ENCODE data around the gene STYXL1. TPM values are rescaled to one million over a fixed set of nuclear protein-coding genes. Genes with fewer than 3 reads are reported as not detected.
"Not testable (repeated sequence)": the region's sequence is repeated elsewhere in the genome, so short reads cannot be mapped to it uniquely, and the experiment has no call there.

The STYXL1 gene
- total RNA-seq, 1 experiment from 2014 or later: 21.3 TPM

GRCh38 chr7:76029682-76030081, 18.1 kb downstream of the STYXL1 start:
- H3K36me3 Mint-ChIP-seq; POLR2A ChIA-PET; ATAC-seq; H3K27me3 Mint-ChIP-seq (ENCODE audit: low read depth); H3K4me3 Mint-ChIP-seq; H3K4me1 Mint-ChIP-seq; H3K27ac Mint-ChIP-seq; H3K9me3 Mint-ChIP-seq: not testable (repeated sequence)
- CTCF ChIA-PET: interaction anchor here (0.9 to 2.8 kb wide), 3 partner anchors 9 to 43 kb away, joined by 3 to 11 read pairs (median 4); partner anchors contain the start of genes MDH2 and STYXL1
- peak; percentile 39 for DNase-seq (ENCODE audit: low spot score)
- TF ChIP-seq ZNF423 (CRISPR knock-in tag; IDR thresholded peaks at IDR 0.05): peak; percentile 55; the same call in 1 of the 2 replicates

GRCh38 chr7:76023002-76023401, 24.8 kb downstream of the STYXL1 start:
- CTCF ChIA-PET: interaction anchor here (0.9 to 1.3 kb wide), 4 partner anchors 62 to 291 kb away, joined by 3 to 5 read pairs (median 4); no protein-coding TSS in a partner anchor
- H3K4me3 Mint-ChIP-seq: no peak overlapping the region; the same call in 1 of the 2 replicates
- no peak for TF ChIP-seq CREB1 (CRISPR knock-in tag; IDR thresholded peaks at IDR 0.05)
- TF ChIP-seq ELF4 (CRISPR knock-in tag; IDR thresholded peaks at IDR 0.05; ENCODE audit: low read depth): no peak
- no peak for TF ChIP-seq MYBL2 (CRISPR knock-in tag; IDR thresholded peaks at IDR 0.05)
- no peak; the same call in 1 of the 2 replicates for TF ChIP-seq ZNF121 (CRISPR knock-in tag; IDR thresholded peaks at IDR 0.05)
- no peak for TF ChIP-seq JUN (CRISPR knock-in tag; IDR thresholded peaks at IDR 0.05)
- TF ChIP-seq ARID4B (CRISPR knock-in tag; IDR thresholded peaks at IDR 0.05; ENCODE audit: borderline replicate concordance): no peak
- TF ChIP-seq ZNF263 (CRISPR knock-in tag; IDR thresholded peaks at IDR 0.05; ENCODE audit: low read depth): no peak
- TF ChIP-seq PRDM15 (CRISPR knock-in tag; IDR thresholded peaks at IDR 0.05): no peak
- no peak for TF ChIP-seq E2F5 (CRISPR knock-in tag; IDR thresholded peaks at IDR 0.05)
- TF ChIP-seq SP1 (CRISPR knock-in tag; conservative IDR thresholded peaks at IDR 0.05): no peak
- TF ChIP-seq MXD4 (CRISPR knock-in tag; IDR thresholded peaks at IDR 0.05; ENCODE audit: borderline replicate concordance): no peak
- TF ChIP-seq FOXP1 (CRISPR knock-in tag; IDR thresholded peaks at IDR 0.05; ENCODE audit: borderline replicate concordance): no peak
- no peak for TF ChIP-seq ZNF671 (CRISPR knock-in tag; IDR thresholded peaks at IDR 0.05)
- no peaks in the 10 kb centered on the region for H3K27me3 Mint-ChIP-seq (ENCODE audit: low read depth)
- peaks cover 11% of the 10 kb centered on the region for H3K36me3 Mint-ChIP-seq
- POLR2A ChIA-PET: interaction anchor here (0.7 kb wide), 1 partner anchor 25 kb away, joined by 3 read pairs; the partner anchor contains the start of genes MDH2 and STYXL1
- ATAC-seq (peak; percentile 71), DNase-seq (ENCODE audit: low spot score) (no peak)
- H3K4me1 Mint-ChIP-seq: peaks cover 3% of the 10 kb centered on the region
- no peak overlapping the region for H3K27ac Mint-ChIP-seq
- no peaks in the 10 kb centered on the region; the same call in 1 of the 2 replicates for H3K9me3 Mint-ChIP-seq

All from WTC11 (cell line).